Bronchial epithelial cell (primary cell): ENCODE data around the gene KIF3A. TPM values are rescaled to one million over a fixed set of nuclear protein-coding genes. Genes with fewer than 3 reads are reported as not detected.

ENCODE experiments used
- DNase-seq: peaks from one replicate; pipeline ENCODE4 v3.0.0-alpha.2; 2010; ENCODE audit warnings: low read depth
- FAIRE-seq: peaks from 2 replicates; lab custom pipeline; 2011; peaks lifted over from hg19 to GRCh38; lab: Jason Lieb, UNC
- H3K27me3 ChIP-seq: 2 replicates; pipeline ENCODE4 v1.5.1; 2011; ENCODE audit warnings: low read length; ENCODE audit not compliant: control insufficient read depth, insufficient read depth
- H3K36me3 ChIP-seq: 2 replicates; pipeline ENCODE4 v1.5.1; 2011; ENCODE audit warnings: low read length; ENCODE audit not compliant: control insufficient read depth, insufficient read depth
- H3K4me3 ChIP-seq: 2 replicates; pipeline ENCODE4 v1.5.1; 2011; ENCODE audit warnings: mild to moderate bottlenecking, low read depth, low read length, control low read depth
- CTCF ChIP-seq: IDR thresholded peaks from 2 replicates; pipeline ENCODE4 v1.5.1; 2011; ENCODE audit warnings: mild to moderate bottlenecking, moderate library complexity, low read length, control low read depth, inconsistent platforms; ENCODE audit not compliant: insufficient read depth, severe bottlenecking
- total RNA-seq: library from RNA; depleted of rRNA; stranded (reverse); fragments of >200 nt; gene quantifications from 2 replicates; pipeline ENCODE4 v1.2.1, GENCODE V29; 2014

KIF3A gene
- total RNA-seq, 1 donor from 2014 or later: 6.8 TPM

- Histone ChIP-seq H3K27me3 (no peaks in the 10 kb centered on the region), H3K36me3 (no peaks in the 10 kb centered on the region), H3K4me3 (no peak overlapping the region)
- DNase-seq (no peak), FAIRE-seq (no peak)
- no peak for TF ChIP-seq CTCF
These were observed 7.5 kb downstream of the KIF3A start for GRCh38 chr5:132729896-132730295.

GRCh38 chr5:132725745-132726144, 11.6 kb downstream of the KIF3A start:
- FAIRE-seq (no peak), DNase-seq (no peak)
- H3K36me3 ChIP-seq: no peaks in the 10 kb centered on the region
- H3K27me3 ChIP-seq: no peaks in the 10 kb centered on the region
- H3K4me3 ChIP-seq: no peak overlapping the region
- no peak for TF ChIP-seq CTCF

- no peak for DNase-seq
- no peak overlapping the region for H3K4me3 ChIP-seq
- H3K27me3 ChIP-seq: no peaks in the 10 kb centered on the region
- peak; percentile 7 for FAIRE-seq
- no peak for TF ChIP-seq CTCF
- H3K36me3 ChIP-seq: no peaks in the 10 kb centered on the region
These were observed 18.6 kb downstream of the KIF3A start for GRCh38 chr5:132718544-132719312.

- peak; percentile 20 for DNase-seq
- no peak for FAIRE-seq
These were observed 22.7 kb downstream of the KIF3A start for GRCh38 chr5:132714456-132715307.

GRCh38 chr5:132708645-132709044, 28.7 kb downstream of the KIF3A start:
- Histone ChIP-seq H3K4me3 (no peak overlapping the region), H3K36me3 (no peaks in the 10 kb centered on the region), H3K27me3 (no peaks in the 10 kb centered on the region)
- TF ChIP-seq CTCF: no peak
- FAIRE-seq (peak; percentile 47), DNase-seq (no peak)

More at GRCh38 chr5:132714456-132715307, 22.7 kb downstream of the KIF3A start:
- H3K27me3 ChIP-seq: no peaks in the 10 kb centered on the region
- no peak for TF ChIP-seq CTCF
- no peak overlapping the region for H3K4me3 ChIP-seq
- H3K36me3 ChIP-seq: no peaks in the 10 kb centered on the region
